WTC11 (cell line): Measurements from ENCODE around the gene PMIS2.

Source experiments
- CTCF ChIP-seq: fragments of 200-600 bp; IDR thresholded peaks from 2 replicates; pipeline ENCODE4 v1.8.0; 2022; ENCODE audit warnings: antibody characterized with exemption
- E2F4 ChIP-seq: sonication (generic); formaldehyde crosslinking; IDR thresholded peaks from 2 replicates; pipeline ENCODE4 v1.8.1; 2022; ENCODE audit warnings: low read depth, mild to moderate bottlenecking, moderate library complexity, missing genetic modification reagents, borderline replicate concordance
- NR3C1 ChIP-seq: sonication (generic); formaldehyde crosslinking; conservative IDR thresholded peaks from 2 replicates; pipeline ENCODE4 v1.8.1; 2023; ENCODE audit warnings: low read depth, mild to moderate bottlenecking, missing genetic modification reagents
- RELA ChIP-seq: sonication (generic); formaldehyde crosslinking; IDR thresholded peaks from 2 replicates; pipeline ENCODE4 v1.8.1; 2022; ENCODE audit warnings: missing genetic modification reagents, mild to moderate bottlenecking, borderline replicate concordance
- ZNF232 ChIP-seq: sonication (generic); formaldehyde crosslinking; IDR thresholded peaks from 2 replicates; pipeline ENCODE4 v1.8.0; 2022; ENCODE audit warnings: mild to moderate bottlenecking, missing genetic modification reagents
- TF ChIP-seq, protein P1 (sequence below): sonication (generic); formaldehyde crosslinking; IDR thresholded peaks from 2 replicates; pipeline ENCODE4 v1.8.0; 2022; ENCODE audit warnings: missing genetic modification reagents

DNA sequence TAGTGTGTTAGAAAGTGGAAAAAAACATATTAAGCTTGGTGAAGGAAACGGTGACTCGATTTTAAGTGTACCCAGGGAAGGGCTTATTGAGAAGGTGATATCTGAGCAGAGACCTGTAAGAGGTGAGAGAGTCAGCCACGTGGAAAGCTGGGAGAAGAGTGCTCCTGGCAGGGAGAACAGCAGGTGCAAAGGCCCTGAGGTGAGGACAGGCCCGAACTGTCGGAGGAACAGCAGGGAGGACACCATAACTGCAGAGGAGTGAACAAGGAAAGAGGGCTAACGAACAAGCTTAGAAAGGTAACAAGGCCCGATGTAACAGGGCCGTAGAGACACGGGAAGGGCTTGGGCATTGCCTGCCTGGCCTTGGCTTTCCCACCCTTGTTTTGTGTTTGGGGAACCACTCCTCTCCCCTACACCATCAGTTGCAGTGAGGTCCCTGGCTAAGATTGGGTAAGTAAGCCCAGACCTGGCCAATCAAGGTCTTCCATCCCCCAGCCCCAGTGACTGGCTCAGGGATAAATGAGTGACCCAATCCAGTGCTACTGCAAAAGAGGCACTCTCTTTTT is 29.9 kb upstream of the PMIS2 start:
- TF ChIP-seq CTCF (no peak), E2F4 (CRISPR knock-in tag) (no peak), NR3C1 (CRISPR knock-in tag) (no peak), RELA (no peak), ZNF232 (CRISPR knock-in tag) (no peak)
- TF ChIP-seq, protein P1, sequence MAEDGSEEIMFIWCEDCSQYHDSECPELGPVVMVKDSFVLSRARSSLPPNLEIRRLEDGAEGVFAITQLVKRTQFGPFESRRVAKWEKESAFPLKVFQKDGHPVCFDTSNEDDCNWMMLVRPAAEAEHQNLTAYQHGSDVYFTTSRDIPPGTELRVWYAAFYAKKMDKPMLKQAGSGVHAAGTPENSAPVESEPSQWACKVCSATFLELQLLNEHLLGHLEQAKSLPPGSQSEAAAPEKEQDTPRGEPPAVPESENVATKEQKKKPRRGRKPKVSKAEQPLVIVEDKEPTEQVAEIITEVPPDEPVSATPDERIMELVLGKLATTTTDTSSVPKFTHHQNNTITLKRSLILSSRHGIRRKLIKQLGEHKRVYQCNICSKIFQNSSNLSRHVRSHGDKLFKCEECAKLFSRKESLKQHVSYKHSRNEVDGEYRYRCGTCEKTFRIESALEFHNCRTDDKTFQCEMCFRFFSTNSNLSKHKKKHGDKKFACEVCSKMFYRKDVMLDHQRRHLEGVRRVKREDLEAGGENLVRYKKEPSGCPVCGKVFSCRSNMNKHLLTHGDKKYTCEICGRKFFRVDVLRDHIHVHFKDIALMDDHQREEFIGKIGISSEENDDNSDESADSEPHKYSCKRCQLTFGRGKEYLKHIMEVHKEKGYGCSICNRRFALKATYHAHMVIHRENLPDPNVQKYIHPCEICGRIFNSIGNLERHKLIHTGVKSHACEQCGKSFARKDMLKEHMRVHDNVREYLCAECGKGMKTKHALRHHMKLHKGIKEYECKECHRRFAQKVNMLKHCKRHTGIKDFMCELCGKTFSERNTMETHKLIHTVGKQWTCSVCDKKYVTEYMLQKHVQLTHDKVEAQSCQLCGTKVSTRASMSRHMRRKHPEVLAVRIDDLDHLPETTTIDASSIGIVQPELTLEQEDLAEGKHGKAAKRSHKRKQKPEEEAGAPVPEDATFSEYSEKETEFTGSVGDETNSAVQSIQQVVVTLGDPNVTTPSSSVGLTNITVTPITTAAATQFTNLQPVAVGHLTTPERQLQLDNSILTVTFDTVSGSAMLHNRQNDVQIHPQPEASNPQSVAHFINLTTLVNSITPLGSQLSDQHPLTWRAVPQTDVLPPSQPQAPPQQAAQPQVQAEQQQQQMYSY (CRISPR knock-in tag) = no peak
